Epithelial cell of esophagus (primary cell): Measurements from ENCODE around the gene KIDINS220.
A peak's percentile ranks its signal among the peaks of the same experiment; 100 is the strongest.

Source experiments
- DNase-seq: peaks from one replicate; pipeline ENCODE4 v3.0.0; 2010; ENCODE audit warnings: low read depth
- H3K4me3 ChIP-seq: 2 replicates; pipeline ENCODE4 v1.5.1; 2011; ENCODE audit warnings: mild to moderate bottlenecking, low read length, control low read depth
- TF ChIP-seq, protein P1 (sequence below): IDR thresholded peaks from 2 replicates; pipeline ENCODE4 v1.5.1; 2011; ENCODE audit warnings: low read depth, mild to moderate bottlenecking, low read length, control low read depth, inconsistent platforms; ENCODE audit not compliant: insufficient read depth; ENCODE audit errors: missing control alignments

KIDINS220 gene

DNA sequence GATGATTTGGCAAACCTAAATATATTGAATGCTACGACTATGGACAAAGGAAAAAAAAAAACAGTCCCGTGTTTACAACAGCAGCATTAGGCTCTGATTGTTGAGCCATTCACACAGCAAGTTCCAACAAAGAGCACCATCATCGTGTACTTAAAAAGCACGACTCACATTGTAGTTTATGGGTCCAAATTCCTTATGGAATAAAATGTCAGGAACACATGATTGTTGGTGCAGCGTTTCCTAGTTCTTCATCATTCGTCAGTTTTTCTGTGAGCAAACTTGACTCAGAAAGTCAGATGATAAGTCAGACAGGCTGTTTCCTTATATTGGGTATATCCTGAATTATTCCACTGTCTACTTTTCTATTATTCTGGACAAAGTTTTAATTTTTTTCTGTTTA, 10.0 kb upstream of the KIDINS220 start:
- peak; percentile 21 for DNase-seq
- TF ChIP-seq, protein P1, sequence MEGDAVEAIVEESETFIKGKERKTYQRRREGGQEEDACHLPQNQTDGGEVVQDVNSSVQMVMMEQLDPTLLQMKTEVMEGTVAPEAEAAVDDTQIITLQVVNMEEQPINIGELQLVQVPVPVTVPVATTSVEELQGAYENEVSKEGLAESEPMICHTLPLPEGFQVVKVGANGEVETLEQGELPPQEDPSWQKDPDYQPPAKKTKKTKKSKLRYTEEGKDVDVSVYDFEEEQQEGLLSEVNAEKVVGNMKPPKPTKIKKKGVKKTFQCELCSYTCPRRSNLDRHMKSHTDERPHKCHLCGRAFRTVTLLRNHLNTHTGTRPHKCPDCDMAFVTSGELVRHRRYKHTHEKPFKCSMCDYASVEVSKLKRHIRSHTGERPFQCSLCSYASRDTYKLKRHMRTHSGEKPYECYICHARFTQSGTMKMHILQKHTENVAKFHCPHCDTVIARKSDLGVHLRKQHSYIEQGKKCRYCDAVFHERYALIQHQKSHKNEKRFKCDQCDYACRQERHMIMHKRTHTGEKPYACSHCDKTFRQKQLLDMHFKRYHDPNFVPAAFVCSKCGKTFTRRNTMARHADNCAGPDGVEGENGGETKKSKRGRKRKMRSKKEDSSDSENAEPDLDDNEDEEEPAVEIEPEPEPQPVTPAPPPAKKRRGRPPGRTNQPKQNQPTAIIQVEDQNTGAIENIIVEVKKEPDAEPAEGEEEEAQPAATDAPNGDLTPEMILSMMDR = no peak
- no peak overlapping the region for H3K4me3 ChIP-seq

DNA sequence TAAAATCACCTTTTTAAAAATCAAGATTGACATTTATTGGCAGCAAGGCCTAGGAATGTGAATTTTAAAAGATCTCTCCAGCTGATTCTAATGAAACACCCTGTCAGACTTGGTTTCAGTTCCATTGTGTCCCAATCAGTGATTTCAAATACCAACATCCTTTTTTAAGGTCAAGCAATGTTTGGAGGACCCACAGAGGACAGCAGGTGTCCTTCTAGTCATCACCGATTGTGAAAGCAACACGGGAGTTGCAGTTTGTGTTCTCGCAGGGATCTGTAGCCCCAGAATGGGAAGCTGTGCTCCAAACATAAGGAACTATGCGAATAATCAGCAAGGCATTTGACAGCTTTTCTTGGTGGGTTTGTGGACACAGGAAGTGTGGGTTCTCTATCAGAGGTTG, 4.5 kb upstream of the KIDINS220 start:
- H3K4me3 ChIP-seq = no peak overlapping the region
- no peak for DNase-seq
- TF ChIP-seq, protein P1 = no peak

DNA sequence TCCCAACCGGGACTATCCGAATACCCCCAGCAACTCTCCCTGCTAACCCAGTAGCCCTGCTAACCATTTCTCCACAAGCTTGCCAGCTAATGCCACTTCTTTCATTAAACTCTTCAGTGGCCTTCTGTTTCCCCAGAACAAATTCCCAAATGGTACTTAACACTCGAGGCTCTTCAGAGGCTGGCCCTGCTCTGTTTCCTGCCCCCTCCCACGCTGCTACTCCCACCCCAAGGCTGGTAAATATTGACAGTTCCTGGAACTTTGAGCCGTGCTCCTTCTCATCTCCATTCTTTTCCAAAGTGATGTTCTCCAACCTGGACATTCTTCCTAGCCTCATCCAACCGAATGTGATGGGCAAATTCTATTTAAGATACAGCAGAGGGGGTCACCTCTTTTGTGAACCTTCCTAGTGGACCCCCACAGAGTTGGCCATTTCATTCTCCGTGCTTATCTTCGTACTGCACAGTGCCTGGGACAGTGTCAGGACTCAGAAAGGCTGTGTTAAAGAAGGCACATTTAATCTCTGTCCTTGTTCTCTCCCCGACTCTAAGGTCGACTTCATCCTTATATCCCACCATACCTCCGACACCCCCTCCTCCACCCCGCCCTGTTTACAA, 3.2 kb upstream of the KIDINS220 start:
- no peak for DNase-seq
- H3K4me3 ChIP-seq = no peak overlapping the region
- TF ChIP-seq, protein P1 = no peak

DNA sequence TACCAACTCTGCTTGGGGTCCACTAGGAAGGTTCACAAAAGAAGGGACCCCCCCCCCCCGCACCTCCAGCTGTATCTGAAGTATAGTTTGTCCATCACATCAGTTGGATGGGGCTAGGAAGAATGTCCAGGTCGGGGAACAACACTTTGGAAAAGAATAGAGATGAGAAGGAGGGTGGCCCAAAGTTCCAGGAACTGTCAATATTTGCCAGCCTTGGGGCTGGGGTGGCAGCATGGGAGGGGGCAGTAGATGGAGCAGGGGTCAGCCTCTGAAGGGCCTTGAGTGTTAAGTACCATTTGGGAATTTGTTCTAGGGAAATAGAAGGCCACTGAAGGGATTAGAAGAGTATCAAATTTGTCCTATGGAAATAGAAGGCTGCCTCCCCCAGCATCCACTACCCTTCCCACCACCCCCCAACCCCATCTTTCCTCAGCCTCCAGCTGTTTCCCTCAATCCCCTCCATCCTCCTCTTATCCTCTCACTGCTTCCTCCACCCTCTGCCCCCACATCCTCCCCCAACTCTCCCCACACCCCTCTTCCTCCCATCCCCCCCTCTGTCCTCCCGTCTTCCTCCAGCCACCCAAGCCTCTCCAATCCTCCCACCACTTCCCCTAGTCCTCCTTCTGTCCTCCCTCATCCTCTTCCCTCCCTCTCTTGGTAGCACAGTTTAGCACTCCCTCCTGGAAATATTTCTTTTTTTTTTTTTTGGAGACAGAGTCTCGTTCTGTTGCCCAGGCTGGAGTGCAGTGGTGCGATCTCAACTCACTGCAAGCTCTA, 2.0 kb upstream of the KIDINS220 start:
- TF ChIP-seq, protein P1 = no peak
- no peak for DNase-seq
- no peak overlapping the region for H3K4me3 ChIP-seq

DNA sequence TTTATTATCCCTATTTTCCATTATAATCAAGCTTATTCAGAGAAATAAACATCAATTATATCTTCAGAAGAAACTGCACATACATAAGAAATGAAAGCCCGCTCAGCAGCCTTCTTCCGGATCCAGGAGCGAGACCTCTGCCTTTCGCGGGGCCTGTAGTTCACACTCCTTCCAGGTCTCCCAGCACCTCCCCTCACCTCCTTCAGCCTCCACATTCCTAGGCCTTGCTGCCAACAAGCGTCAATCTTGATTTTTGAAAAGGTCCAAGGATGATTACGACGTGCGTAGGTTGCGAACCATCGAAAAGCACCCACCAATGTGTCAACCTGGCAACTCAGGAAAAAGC, 355 bp upstream of the KIDINS220 start:
- DNase-seq = no peak

DNA sequence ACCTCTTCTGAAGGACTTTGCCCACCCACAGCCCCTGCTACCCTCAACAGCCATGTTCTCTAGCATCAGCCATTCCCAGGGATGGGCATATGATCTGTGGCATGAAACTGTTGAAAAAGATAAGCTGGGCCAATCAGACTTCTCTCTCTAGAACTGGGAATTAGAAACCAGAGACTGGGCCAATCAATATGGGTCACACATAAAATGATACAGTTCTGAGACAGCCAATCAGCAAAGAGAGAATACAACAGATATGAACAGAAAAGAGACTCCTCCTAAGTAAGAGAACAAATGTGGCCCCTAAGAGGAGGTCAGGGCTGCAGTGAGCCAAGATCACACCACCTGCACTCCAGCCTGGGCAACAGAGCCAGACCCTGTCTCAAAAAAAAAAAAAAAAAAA, 2.1 kb downstream of the KIDINS220 start:
- DNase-seq = no peak
- TF ChIP-seq, protein P1 = no peak
- H3K4me3 ChIP-seq = no peak overlapping the region

More for the DNA sequence above, 355 bp upstream of the KIDINS220 start:
- H3K4me3 ChIP-seq = no peak overlapping the region
- TF ChIP-seq, protein P1 = no peak
